ENCODE results near the gene ELF1.

DNA sequence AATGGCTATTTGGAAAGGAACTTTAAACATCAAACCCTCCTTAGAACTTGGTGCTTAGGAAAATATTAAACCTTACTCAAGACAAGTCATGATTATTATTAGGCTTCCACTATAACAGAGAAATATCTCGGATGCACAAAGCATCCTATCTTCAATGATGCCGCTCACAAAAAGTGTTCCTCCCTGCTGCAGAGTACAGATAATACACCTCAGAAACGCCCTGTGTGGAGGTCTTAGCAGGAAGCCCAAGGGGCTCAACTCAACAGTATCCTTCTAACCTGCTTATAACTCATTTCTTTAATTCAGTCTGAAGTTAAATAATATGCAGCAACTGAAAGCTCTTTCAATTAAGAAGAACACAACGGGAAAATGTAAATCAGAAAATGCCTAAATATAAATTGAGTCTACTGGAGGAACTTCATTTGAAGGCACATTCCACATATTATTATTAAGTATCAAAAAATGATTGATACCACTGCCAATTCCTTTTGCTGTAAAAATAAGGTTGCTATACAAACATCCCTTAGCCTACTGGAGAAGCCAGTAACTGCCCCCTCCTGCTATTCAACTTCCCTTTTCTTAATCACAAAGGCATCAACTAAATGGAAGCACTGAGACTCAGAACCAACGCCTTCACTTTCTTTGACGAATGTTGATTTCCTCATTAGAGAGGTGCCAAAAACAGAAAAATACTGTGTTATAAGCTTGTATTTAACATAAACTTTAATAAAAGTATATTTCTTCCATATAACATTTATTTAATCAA is 12.0 kb downstream of the ELF1 start:
- TF ChIP-seq POLR2AphosphoS5 (IDR thresholded peaks at IDR 0.05; ENCODE audit: low read depth, low read length) (no peak), TAF1 (IDR thresholded peaks at IDR 0.05; ENCODE audit: borderline replicate concordance, insufficient read depth, low read length) (no peak), FOXP2 (optimal IDR thresholded peaks at IDR 0.05; ENCODE audit: borderline replicate concordance, extremely low read depth, extremely low read length, insufficient read depth) (no peak), SIN3A (IDR thresholded peaks at IDR 0.05; ENCODE audit: borderline replicate concordance, insufficient read depth, low read length) (no peak)
- TF ChIP-seq, protein P1, sequence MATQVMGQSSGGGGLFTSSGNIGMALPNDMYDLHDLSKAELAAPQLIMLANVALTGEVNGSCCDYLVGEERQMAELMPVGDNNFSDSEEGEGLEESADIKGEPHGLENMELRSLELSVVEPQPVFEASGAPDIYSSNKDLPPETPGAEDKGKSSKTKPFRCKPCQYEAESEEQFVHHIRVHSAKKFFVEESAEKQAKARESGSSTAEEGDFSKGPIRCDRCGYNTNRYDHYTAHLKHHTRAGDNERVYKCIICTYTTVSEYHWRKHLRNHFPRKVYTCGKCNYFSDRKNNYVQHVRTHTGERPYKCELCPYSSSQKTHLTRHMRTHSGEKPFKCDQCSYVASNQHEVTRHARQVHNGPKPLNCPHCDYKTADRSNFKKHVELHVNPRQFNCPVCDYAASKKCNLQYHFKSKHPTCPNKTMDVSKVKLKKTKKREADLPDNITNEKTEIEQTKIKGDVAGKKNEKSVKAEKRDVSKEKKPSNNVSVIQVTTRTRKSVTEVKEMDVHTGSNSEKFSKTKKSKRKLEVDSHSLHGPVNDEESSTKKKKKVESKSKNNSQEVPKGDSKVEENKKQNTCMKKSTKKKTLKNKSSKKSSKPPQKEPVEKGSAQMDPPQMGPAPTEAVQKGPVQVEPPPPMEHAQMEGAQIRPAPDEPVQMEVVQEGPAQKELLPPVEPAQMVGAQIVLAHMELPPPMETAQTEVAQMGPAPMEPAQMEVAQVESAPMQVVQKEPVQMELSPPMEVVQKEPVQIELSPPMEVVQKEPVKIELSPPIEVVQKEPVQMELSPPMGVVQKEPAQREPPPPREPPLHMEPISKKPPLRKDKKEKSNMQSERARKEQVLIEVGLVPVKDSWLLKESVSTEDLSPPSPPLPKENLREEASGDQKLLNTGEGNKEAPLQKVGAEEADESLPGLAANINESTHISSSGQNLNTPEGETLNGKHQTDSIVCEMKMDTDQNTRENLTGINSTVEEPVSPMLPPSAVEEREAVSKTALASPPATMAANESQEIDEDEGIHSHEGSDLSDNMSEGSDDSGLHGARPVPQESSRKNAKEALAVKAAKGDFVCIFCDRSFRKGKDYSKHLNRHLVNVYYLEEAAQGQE (IDR thresholded peaks at IDR 0.05; ENCODE audit: insufficient read depth in 1 of 2, low read depth in 2 of 2, low read length in 2 of 2) = no peak
